GM18861 (cell line): Measurements from ENCODE around the gene STX8.
"Not testable (repeated sequence)": the region's sequence is repeated elsewhere in the genome, so short reads cannot be mapped to it uniquely, and the experiment has no call there.

Source experiments
- ATAC-seq: cut with Tn5 transposase; IDR thresholded peaks from one replicate; pipeline ENCODE4 v1.9.1; 2021; ENCODE audit not compliant: unreplicated experiment

The STX8 gene

DNA sequence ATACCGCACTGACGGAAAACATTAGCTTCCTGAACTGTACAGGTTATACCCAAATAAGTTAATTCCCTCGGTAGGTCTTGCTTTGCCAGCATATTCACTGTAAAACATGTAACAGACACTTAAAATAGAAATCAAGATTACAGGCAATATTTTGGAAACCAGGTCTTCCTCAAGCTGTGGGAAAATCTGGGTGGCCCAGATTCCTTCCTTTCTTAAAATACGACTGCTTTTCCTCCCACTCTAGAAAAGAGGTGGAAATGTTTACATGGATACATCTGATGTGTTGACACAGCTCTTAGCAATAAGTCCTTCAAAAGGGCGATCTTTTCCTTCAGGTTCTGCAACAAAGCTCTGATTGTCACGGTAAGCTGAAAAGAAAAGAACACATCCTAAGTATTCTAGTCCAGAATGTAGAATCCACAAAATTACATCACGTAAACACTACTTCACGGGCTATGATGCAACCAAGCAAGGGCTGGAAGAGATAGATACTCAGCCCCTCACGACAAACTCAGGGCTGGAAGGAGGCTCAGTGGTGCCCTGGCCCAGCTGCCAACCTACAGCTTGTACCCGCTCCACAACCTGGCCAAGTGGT lies 18.4 kb downstream of the STX8 start:
- no peak for ATAC-seq

- not testable (repeated sequence) for ATAC-seq
These were observed 20.9 kb downstream of the STX8 start for GRCh38 chr17:9554715-9555114.

DNA sequence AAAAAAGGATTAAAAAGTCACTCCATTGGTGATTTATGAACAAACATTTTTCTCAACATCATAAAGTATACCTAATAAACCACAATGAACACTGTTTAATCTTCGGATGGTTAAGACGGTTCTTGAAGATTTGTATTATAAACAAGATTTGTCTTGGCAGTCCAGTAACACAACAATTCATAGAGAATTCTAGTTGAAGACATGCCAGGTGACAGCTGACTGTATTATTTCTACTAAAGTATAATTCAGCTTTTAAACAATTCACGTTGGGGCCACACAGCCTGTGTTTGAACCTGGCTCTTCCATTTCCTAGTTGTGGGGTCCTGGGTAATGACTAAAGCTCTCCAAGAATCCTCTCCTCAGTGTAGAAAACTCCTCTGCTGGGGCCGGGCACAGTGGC lies 22.0 kb downstream of the STX8 start:
- no peak for ATAC-seq

DNA sequence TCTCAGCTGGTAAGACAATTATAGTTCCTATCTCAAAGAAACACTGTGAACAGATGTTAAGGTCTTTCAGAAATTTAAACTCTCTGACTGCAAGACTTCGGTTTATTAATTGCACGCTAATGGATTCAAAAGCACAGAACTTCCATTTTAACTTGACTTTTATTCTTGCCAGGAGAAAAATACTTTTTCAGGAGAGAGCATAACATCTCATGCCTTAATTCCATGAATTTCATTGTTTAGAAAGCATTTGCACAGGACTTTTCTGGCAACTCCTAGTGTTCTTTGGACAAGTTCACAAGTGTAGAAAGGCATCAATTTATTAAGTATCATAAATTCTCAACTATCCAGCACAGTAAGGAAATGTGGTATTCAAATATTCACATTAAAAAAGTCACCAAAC lies 22.4 kb downstream of the STX8 start:
- no peak for ATAC-seq

GRCh38 chr17:9549215-9549614 lies 26.4 kb downstream of the STX8 start:
- ATAC-seq: no peak

DNA sequence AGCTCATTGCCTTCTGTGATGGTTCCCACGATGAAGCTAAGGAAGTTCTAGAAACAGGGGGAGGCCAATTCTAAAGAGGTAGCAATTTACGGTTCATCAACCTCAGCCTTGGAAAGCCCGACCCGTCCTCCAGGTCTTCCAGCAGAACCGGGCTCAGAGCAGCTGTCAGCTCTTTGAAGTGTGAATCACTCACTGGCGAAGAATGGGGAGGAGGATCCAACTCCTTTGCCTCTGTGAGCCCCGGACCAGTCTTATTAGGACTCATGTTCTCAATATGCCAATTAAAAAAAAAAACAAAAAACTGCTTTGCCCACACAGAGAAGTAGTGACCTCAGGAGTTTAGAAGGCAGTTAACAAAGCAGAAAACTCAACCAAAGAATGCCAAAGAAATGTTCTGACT lies 31.4 kb downstream of the STX8 start:
- no peak for ATAC-seq

DNA sequence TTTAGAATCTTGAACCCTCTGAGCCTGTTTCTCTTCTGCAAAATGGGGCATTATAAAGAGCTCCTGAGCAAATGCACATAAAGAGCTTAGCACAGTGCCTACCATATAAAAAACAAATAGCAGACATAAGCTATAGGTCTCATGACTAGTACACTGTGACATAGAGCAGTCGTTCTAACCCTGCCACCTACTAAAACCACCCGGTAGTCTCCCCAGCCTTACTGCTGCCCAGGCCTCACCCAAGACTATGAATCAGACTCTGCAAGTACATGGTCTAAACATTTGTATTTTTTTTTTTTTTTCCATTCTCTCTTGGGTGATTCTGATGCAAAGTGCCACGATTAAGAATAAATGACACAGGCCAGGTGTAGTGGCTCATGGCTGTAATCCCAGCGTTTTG lies 33.9 kb downstream of the STX8 start:
- ATAC-seq: no peak

DNA sequence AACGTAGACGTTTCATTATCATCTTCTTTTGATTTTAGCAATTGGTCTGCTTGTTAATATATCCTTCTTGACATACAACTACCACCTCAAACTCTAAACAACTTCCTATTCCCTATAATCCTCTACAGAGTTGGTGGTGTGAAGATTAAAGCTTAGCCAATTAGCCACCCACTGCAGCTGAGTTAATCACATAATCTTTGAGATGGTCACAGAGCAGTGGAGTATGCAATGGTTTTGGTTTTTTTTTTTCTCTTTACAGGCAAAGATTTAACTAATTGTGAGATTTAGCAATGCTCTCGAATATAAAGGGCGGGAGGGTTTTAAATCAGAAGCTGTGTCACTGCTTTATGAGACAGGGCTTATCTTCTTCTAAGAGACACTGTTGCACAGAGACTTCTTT lies 37.0 kb downstream of the STX8 start:
- no peak for ATAC-seq

GRCh38 chr17:9537177-9537776 lies 38.3 kb downstream of the STX8 start:
- ATAC-seq: no peak

GRCh38 chr17:9536061-9536460 lies 39.6 kb downstream of the STX8 start:
- ATAC-seq: no peak

- no peak for ATAC-seq
These were observed 42.2 kb downstream of the STX8 start for GRCh38 chr17:9533441-9533840.

GRCh38 chr17:9532715-9533114 lies 42.9 kb downstream of the STX8 start:
- ATAC-seq: no peak

DNA sequence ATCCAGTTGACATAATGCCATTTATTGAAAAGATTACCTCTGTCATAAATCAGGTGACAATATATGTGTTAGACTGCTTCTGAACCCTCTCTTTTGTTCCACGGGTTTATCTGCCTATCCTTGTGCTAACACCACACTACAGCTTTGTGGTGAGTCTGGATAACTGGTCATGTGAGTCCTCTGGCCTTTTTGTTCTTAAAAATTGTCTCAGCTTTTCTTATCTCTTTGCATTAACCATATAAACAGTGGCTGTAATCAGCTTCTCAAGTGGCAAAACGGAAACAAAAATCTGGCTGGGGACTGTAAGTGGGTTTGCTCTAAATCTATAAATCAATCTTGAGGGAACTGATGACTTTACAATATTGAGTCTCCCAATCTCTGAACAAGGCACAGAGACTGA lies 44.6 kb downstream of the STX8 start:
- no peak for ATAC-seq

- no peak for ATAC-seq
These were observed 46.5 kb downstream of the STX8 start for GRCh38 chr17:9529033-9529700.

DNA sequence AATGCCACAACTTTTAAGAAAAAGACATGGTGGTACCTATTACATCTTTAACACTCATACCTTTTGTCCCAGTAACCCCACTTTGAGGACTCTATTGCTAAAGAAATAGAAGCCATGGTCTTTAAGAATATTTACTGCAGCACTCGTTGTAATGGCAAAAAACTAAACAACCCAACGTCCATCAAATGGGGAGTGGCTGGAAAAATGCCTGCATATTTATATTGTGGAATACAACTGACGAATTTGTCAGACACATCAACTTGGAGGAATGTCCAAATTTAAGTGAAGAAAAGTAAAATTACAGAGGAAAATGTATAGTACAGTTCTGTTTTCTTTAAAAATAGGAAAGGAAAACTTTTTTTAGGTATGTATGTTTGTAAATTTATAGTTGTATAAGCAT lies 47.8 kb downstream of the STX8 start:
- ATAC-seq: no peak

DNA sequence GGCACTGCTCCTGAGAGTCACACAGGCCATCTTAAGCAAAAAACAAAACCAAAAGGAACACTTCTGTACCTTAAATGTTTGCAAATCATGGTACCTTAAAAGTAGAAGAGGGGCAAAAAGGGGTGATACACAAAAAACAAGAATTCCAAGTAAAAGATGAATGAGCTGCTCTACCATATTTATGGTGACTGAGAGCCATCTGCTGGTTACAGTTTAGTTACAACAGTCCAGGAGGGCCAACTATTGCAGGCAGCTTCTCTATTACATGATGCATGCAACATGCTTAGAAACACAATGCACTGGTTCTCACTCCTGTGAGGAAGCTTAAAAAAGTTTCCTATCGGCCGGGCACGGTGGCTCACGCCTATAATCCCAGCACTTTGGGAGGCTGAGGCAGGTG lies 53.5 kb downstream of the STX8 start:
- no peak for ATAC-seq

GRCh38 chr17:9521062-9521461 lies 54.6 kb downstream of the STX8 start:
- ATAC-seq: no peak

DNA sequence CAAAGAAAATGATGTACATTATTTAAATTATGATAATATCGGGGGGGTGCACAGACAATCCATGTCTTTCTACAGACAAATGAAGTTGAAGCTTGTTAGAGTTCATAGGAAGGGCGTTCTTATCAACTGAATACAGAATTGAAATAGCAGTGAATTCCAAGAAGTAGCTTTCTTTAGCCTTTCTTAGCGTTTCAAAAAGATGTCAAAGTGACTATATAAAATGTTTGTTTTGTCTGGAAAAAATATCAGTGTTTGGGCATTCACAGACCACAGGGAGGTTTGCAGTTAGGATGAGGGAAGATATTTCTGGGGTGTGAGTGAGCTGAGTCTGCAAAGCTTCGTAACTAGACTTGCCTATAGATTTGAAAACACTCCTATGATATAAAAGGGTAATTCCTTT lies 55.0 kb downstream of the STX8 start:
- no peak for ATAC-seq

- no peak for ATAC-seq
These were observed 55.9 kb downstream of the STX8 start for GRCh38 chr17:9519583-9520272.

- ATAC-seq: no peak
These were observed 58.2 kb downstream of the STX8 start for GRCh38 chr17:9517396-9517795.

DNA sequence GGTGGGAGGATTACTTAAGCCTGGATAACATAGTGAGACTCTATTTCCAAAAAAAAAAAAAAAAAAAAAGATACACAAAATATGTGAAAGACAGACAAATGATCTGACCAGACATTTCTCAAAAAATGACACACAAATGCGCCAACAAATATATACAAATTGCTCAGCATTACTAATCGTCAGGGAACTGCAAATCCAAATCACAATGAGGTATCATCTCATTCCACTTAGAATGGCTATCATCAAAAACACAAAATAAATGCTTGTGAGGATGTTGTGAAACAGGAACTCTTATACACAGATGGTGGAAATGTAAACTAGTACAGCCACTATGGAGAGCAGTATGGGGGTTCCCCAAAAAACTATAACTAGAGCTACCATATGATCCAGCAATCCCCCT lies 62.4 kb downstream of the STX8 start:
- no peak for ATAC-seq
